Hepatocyte (in vitro differentiated cells): ENCODE measurements around the gene NPW. TPM values are rescaled to one million over a fixed set of nuclear protein-coding genes. Genes with fewer than 3 reads are reported as not detected.

Experiments used
- DNase-seq: peaks from one replicate; pipeline ENCODE4 v3.0.0-alpha.2; 2016; ENCODE audit warnings: low spot score
- H2AFZ ChIP-seq: fragments of 200-600 bp; sonication (generic); 2 replicates; pipeline ENCODE4 v1.6.0; 2016; ENCODE audit warnings: antibody characterized with exemption, mild to moderate bottlenecking
- H3K27ac ChIP-seq: fragments of 200-600 bp; sonication (generic); 2 replicates; pipeline ENCODE4 v1.5.1; 2016; ENCODE audit warnings: mild to moderate bottlenecking
- H3K27me3 ChIP-seq: fragments of 200-600 bp; sonication (generic); 2 replicates; pipeline ENCODE4 v1.6.1; 2016
- H3K36me3 ChIP-seq: fragments of 200-600 bp; sonication (generic); replicated peaks from 2 replicates; pipeline ENCODE4 v1.5.1; 2016; ENCODE audit warnings: low read depth; ENCODE audit not compliant: insufficient read depth
- H3K4me1 ChIP-seq: fragments of 200-600 bp; sonication (generic); 2 replicates; pipeline ENCODE4 v1.5.1; 2016; ENCODE audit warnings: mild to moderate bottlenecking, moderate library complexity; ENCODE audit not compliant: insufficient read depth
- H3K4me2 ChIP-seq: fragments of 200-600 bp; sonication (generic); 2 replicates; pipeline ENCODE4 v1.6.0; 2016
- H3K4me3 ChIP-seq: fragments of 200-600 bp; sonication (generic); 2 replicates; pipeline ENCODE4 v1.5.1; 2016; ENCODE audit warnings: mild to moderate bottlenecking
- H3K79me2 ChIP-seq: fragments of 200-600 bp; sonication (generic); 2 replicates; pipeline ENCODE4 v1.6.0; 2017; ENCODE audit warnings: mild to moderate bottlenecking
- H3K9me2 ChIP-seq: fragments of 200-600 bp; sonication (generic); replicated peaks from 2 replicates; pipeline ENCODE4 v1.6.0; 2017; ENCODE audit warnings: mild to moderate bottlenecking; ENCODE audit not compliant: insufficient read depth
- H3K9me3 ChIP-seq: fragments of 200-600 bp; sonication (generic); 2 replicates; pipeline ENCODE4 v1.5.1; 2016; ENCODE audit warnings: low read depth, mild to moderate bottlenecking
- H4K20me1 ChIP-seq: fragments of 200-600 bp; sonication (generic); 2 replicates; pipeline ENCODE4 v1.6.0; 2016; ENCODE audit warnings: mild to moderate bottlenecking; ENCODE audit not compliant: insufficient read depth, poor library complexity, severe bottlenecking
- EZH2 ChIP-seq: fragments of 200-600 bp; sonication (generic); IDR thresholded peaks from 2 replicates; pipeline ENCODE4 v1.6.1; 2016; ENCODE audit warnings: antibody characterized with exemption, mild to moderate bottlenecking, borderline replicate concordance
- EZH2phosphoT487 ChIP-seq: fragments of 200-600 bp; sonication (generic); IDR thresholded peaks from one replicate; pipeline ENCODE4 v1.6.1; 2018; ENCODE audit warnings: antibody characterized with exemption, mild to moderate bottlenecking, low read depth, moderate library complexity; ENCODE audit not compliant: unreplicated experiment, severe bottlenecking
- WGBS: methylation state at CpG from one replicate; pipeline ENCODE4 v1.1.6; 2016; ENCODE audit warnings: low lambda C conversion rate; ENCODE audit errors: missing lambda C conversion rate; 5-methylcytosine and 5-hydroxymethylcytosine counted together
- polyA plus RNA-seq: library from polyadenylated mRNA; unstranded; fragments of >200 nt; fragmentation: Nextera tagmentation; extraction: Ambion mirVana; gene quantifications from 2 replicates; pipeline ENCODE4 v1.2.1, GENCODE V29; 2016
- total RNA-seq: library from RNA; depleted of rRNA; stranded (reverse); fragments of >200 nt; gene quantifications from 2 replicates; pipeline ENCODE4 v1.2.3, GENCODE V29; 2014
- TF ChIP-seq, protein P1 (sequence below): fragments of 200-600 bp; sonication (generic); IDR thresholded peaks from 2 replicates; pipeline ENCODE4 v1.5.1; 2016; ENCODE audit warnings: antibody characterized with exemption, mild to moderate bottlenecking; ENCODE audit not compliant: poor library complexity

Gene NPW
- total RNA-seq (2.7 and 4.1 TPM in 2 replicates), polyA plus RNA-seq (45.2 and 57.6 TPM in 2 replicates)

DNA sequence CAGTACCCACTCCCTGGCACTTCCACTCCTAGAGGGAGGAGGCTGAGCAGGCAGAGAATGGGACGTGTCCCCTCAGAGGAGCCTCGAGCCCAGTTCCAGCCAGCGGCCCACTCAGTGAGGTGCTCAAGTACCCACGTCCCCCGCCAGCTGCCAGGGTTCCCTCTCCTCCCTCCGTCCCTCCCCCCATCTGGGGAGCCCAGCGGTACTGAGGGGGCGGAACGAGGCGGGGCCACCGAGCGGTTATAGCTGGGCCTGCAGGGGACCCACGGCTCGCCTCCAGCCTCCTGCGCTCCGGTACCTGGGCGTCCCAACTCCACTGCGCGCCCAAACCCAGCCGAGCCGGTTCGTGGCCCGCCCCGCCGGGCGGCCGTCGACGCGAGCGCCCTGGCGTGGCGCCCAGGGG lies at the start of gene NPW:
NPW (plus strand) TSS at position 268 of the 403 bp plus-strand sequence.
- no peak for DNase-seq
- H3K9me3 ChIP-seq = no peaks in the 10 kb centered on the region
- no peak within 1 kb of the TSS for H2AFZ ChIP-seq
- H3K27ac ChIP-seq = no peak within 1 kb of the TSS
- 14% methylated on average over 15 of the region's 33 CpGs for WGBS
- peaks cover 21% of the 10 kb centered on the region for H3K27me3 ChIP-seq
- no peak within 1 kb of the TSS for H3K4me3 ChIP-seq
- H3K4me1 ChIP-seq = peaks cover 32% of the 10 kb centered on the region
- no peaks in the 10 kb centered on the region for H3K9me2 ChIP-seq
- no peaks in the 10 kb centered on the region for H4K20me1 ChIP-seq
- no peaks in the 10 kb centered on the region for H3K79me2 ChIP-seq
- no peaks in the 10 kb centered on the region for H3K36me3 ChIP-seq
- H3K4me2 ChIP-seq = peak within 1 kb of the TSS; percentile 80
- no peak for TF ChIP-seq EZH2
- TF ChIP-seq, protein P1, sequence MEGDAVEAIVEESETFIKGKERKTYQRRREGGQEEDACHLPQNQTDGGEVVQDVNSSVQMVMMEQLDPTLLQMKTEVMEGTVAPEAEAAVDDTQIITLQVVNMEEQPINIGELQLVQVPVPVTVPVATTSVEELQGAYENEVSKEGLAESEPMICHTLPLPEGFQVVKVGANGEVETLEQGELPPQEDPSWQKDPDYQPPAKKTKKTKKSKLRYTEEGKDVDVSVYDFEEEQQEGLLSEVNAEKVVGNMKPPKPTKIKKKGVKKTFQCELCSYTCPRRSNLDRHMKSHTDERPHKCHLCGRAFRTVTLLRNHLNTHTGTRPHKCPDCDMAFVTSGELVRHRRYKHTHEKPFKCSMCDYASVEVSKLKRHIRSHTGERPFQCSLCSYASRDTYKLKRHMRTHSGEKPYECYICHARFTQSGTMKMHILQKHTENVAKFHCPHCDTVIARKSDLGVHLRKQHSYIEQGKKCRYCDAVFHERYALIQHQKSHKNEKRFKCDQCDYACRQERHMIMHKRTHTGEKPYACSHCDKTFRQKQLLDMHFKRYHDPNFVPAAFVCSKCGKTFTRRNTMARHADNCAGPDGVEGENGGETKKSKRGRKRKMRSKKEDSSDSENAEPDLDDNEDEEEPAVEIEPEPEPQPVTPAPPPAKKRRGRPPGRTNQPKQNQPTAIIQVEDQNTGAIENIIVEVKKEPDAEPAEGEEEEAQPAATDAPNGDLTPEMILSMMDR = no peak

DNA sequence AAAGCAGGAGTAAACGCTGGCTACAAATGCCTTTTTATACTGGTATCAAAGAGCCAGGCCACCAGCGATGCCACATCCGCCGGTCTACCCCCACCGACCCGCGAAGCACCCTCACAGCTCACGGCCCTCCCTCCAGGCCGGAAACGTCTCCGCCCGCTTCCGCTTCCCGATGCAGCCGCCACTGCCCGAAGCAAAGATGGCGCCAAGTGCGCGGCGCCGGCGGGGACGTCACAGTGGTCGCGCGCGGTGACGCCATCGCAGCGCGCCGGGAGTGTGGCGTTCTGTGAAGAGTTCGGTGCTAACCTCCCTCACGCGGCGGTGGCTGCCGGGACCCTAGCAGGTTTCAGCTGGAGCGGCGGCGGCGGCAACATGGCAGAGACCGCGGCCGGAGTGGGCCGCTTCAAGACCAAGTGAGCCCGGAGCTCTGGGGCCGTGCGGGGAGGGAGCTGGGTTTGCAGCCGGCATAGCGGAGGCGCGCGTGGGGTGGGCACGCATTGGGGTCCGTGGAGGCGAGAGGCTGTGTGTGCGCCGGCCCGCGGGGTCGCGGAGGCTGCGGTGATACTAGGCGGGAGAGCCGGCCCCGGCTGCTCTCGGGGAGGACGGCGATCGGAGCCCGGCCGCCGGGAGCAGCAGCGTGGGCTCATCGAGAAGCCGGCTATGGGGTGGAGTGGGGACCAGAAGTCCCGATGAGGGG lies 47.6 kb upstream of the NPW start, which contains the start of gene TBL3:
TBL3 (plus strand) TSS at position 258 of the 694 bp plus-strand sequence; CDS start at position 370, 112 bp downstream.
- Histone ChIP-seq H3K27ac (peak within 1 kb of the TSS; percentile 94), H2AFZ (peak within 1 kb of the TSS; percentile 94), H3K9me3 (no peaks in the 10 kb centered on the region), H3K4me3 (peak within 1 kb of the TSS; percentile 77), H3K4me1 (peaks cover 11% of the 10 kb centered on the region), H3K79me2 (peaks cover 26% of the 10 kb centered on the region), H3K36me3 (no peaks in the 10 kb centered on the region), H4K20me1 (no peaks in the 10 kb centered on the region), H3K4me2 (peak within 1 kb of the TSS; percentile 90), H3K9me2 (no peaks in the 10 kb centered on the region), H3K27me3 (no peaks in the 10 kb centered on the region)
- no peak for TF ChIP-seq EZH2phosphoT487
- no peak for TF ChIP-seq EZH2
- TF ChIP-seq, protein P1 = no peak
- DNase-seq = peak; percentile 96
- WGBS = 2% methylated on average over 72 of the region's 78 CpGs

DNA sequence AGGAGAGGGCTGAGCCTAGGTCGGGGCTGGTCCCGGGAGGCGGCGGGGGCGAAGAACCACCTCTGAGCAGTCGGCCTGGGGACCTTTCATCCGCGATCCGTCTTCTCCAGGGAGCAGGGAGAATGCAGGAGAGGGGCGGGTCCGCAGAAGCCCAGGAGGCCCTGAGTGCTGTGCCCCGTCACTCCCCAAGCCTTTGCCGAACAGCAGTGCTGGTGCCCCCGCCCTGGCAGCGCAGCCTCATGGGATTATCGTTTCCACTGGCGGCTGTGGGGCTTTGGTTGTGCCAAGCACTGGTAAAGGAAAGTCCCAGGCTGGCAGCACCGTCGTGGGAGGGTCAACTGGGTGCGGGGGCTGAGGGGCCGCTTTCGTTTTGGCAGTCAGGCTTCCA lies 47.1 kb upstream of the NPW start:
- no peaks in the 10 kb centered on the region for H3K9me3 ChIP-seq
- H3K79me2 ChIP-seq = peaks cover 26% of the 10 kb centered on the region
- H3K27me3 ChIP-seq = no peaks in the 10 kb centered on the region
- WGBS = 15% methylated on average over 13 of the region's 22 CpGs
- H2AFZ ChIP-seq = no peak overlapping the region
- no peaks in the 10 kb centered on the region for H3K9me2 ChIP-seq
- TF ChIP-seq EZH2 (no peak), EZH2phosphoT487 (no peak)
- TF ChIP-seq, protein P1 = no peak
- peak; percentile 60 for DNase-seq
- peak overlapping the region; percentile 75 for H3K27ac ChIP-seq
- peak overlapping the region; percentile 77 for H3K4me3 ChIP-seq
- H3K4me1 ChIP-seq = peaks cover 11% of the 10 kb centered on the region
- peak overlapping the region; percentile 90 for H3K4me2 ChIP-seq
- H3K36me3 ChIP-seq = no peaks in the 10 kb centered on the region
- H4K20me1 ChIP-seq = no peaks in the 10 kb centered on the region
